Activated effector memory CD4-positive, alpha-beta T cell treated with anti-CD3 and anti-CD28 coated beads, Interleukin-2, amount 50 U/mL, for 16 hours (primary cell): ENCODE measurements around the gene PSTK.
A peak's percentile ranks its signal among the peaks of the same experiment; 100 is the strongest.

ENCODE experiments used
- DNase-seq: peaks from one replicate; pipeline ENCODE4 v3.0.0-alpha.2; 2020

Gene PSTK

DNA sequence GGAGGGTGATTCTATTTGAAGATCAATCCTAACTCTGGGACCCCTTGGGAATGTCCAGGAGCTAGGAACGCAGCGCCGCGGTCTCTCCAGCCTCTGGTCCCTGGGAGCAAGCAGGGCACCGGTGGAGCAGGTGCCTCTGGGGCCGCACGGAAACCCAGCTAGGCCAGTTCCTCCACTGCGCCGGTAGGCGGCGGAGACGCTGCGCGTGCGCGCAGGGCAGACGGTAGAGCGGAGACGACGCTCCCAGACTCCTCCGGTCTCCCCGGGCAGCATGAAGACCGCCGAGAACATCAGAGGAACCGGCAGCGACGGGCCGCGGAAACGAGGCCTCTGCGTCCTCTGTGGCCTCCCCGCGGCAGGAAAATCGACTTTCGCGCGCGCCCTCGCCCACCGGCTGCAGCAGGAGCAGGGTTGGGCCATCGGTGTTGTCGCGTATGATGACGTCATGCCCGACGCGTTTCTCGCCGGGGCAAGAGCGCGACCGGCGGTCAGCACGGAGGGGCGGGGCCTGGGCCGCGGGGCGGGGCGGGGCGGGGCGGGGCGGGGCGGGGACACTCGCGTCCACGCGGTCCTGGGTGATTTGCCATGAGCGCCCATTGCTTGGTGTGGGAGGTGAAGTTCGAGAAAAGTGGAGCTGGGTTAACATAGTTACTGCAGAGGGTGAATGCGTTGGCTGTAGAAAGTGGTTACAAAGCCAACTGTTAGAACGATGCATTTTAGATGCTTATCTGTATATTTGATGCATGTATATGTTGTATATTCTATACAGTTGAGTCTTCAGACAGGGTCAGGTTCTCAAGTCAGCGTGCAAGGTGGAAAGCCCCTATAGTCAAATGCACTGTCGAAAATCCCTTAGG lies at the start of gene PSTK:
TSS of gene PSTK (plus strand) at position 193 of the 857 bp plus-strand sequence. CDS start at position 272, 79 bp downstream.
- peak; percentile 95 for DNase-seq

- no peak for DNase-seq
These were observed 48.9 kb upstream of the PSTK start for GRCh38 chr10:122931088-122931906.

DNA sequence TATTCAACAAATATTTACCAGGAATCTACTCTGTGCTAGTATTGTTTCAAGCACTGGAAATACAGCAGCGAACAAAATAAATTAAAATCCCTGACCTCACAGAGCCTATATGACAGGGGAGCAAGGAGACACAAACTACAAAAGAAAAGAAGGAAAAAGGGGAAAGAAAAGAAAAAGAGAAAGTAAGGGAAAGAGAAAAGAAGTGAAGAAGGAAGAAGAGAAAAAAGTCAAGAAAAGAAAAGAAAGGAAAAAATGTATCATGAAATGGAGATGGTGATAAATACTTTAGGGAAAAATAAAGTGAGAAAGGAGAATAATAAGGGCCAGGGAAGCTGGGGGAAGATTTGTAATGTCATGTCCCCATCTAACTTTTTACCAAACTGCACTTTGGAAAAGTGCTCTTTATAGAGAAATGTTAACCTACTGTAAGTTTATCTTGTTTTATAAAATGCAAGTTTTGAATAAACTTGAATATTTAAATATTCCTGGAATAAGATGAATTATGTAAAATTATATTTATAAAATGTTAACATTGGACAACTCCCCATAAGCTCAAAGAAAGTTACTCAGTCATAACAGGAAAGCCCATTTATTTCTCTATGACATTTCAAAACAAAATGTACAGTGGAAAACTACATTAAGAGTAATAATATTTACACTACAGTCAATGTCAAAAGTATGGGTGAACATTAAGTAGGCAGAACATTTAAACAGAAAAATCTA lies 40.9 kb upstream of the PSTK start:
- DNase-seq, result no peak

DNA sequence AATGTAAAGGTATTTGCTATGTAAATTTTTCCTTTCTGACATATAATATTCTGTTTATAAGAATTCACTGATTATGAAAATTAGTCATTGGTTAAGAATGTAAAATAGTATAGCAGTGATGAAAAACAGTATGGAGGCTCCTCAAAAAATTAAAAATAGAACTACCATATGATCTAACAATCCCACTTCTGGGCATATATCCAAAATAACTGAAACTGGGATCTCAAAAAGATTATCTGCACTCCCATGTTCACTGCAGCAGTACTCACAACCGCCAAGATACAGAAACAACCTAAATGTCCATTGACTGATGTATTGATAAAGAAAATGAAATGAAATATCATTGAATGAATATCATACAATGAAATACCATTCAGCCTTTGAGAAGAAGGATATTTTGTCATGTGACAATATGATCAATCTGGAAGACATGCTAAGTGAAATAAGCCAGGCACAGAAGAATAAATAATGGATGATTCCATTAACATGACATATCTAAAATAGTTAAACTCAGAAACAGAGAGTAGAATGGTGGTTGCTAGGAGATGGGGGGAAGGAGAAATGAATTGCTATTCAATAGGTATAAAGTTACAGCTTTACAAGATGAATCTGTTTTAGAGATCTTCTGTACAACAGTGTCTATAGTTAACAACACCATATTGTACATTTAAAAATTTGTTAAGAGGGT lies 40.2 kb upstream of the PSTK start:
- DNase-seq, result no peak

DNA sequence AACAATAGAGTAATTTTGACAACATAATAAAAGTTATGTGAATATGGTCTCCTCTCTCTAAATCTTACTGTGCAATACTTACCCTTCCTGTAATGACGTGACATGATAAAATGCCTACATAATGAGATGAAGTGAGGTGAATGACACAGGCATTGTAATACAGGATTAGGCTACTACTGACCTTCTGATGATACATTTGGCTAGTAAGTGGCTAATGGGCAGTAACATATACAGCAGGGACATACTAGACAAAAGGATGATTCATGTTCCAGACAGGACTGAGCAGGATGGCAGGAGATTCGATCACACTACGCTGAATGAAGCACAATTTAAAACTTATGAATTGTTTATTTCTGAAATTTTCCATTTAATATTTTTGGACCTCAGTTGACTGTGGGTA lies 30.9 kb upstream of the PSTK start:
- DNase-seq, result no peak

- peak; percentile 99 for DNase-seq
These were observed 26.1 kb upstream of the PSTK start, which contains the start of gene C10orf88 for GRCh38 chr10:122953902-122954730. Gene C10orf88 (minus strand): TSS chr10:122954227. CDS start chr10:122954178, 49 bp downstream.

- DNase-seq, result no peak
These were observed 25.5 kb upstream of the PSTK start for GRCh38 chr10:122954731-122955050.

DNA sequence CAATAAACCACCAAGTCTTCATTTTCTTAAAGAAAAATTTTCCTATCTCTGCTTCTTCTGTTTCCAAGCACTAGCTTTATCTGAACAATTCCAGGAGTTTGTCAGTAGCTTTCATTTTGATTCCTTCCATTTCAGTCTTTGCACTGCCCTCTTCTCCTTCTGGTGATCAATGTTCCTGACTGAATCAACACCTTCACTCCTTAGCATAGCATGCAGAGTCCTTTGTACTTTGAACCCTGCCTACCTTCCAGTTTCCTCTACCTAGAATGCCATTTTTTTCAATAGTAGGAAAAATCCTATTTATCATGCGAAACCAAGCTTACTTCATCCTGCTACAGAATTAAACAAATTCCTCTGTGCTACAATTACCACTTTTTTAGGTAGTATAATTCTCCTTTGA lies 24.3 kb upstream of the PSTK start:
- DNase-seq, result no peak

- no peak for DNase-seq
These were observed 22.7 kb upstream of the PSTK start for GRCh38 chr10:122957474-122957873.

DNA sequence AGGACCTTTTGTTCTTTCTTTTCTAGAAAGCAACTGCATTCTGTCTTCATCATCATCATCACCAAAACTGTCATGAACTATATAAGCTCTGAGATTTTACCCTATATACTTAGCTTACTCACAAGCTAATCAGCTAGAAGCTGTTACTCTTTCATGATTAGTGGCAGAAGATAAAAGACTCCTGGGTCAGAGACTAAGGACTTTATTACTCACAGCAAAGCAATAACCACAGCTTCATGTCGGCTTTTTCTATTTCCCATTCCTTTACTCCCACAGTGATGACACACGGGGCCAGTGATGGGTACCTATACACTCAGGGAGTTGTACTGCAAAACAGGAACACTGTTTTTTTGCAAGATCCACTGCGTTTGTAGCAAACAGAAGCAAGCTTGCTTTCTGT lies 17.8 kb upstream of the PSTK start:
- no peak for DNase-seq

- no peak for DNase-seq
These were observed 13.3 kb upstream of the PSTK start for GRCh38 chr10:122966879-122967278.

- DNase-seq, result no peak
These were observed 11.5 kb upstream of the PSTK start for GRCh38 chr10:122968698-122969097.

DNA sequence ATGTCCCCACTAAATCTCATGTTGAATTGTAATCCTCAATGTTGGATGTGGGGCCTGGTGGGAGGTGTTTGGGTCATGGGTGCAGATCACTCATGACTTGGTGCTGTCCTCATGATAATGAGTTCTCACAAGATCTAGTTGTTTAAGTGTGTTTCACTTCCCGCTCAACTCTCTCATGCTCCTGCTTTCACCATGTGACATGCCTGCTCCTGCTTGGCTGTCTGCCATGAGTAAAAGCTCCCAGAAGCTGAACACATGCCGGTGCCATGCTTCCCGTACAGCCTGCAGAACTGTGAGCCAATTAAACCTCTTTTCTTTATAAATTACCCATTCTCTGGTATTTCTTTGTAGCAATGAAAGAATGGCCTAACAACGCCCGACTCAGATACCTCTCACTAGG lies 6.2 kb upstream of the PSTK start:
- DNase-seq, result no peak

GRCh38 chr10:122974543-122975064 lies 5.6 kb upstream of the PSTK start:
- no peak for DNase-seq

- no peak for DNase-seq
These were observed 864 bp downstream of the PSTK start for GRCh38 chr10:122981066-122981464.

- no peak for DNase-seq
These were observed 3.7 kb downstream of the PSTK start for GRCh38 chr10:122983898-122984297.

GRCh38 chr10:122984708-122985107 lies 4.5 kb downstream of the PSTK start:
- DNase-seq, result no peak

GRCh38 chr10:122986335-122986734 lies 6.1 kb downstream of the PSTK start:
- DNase-seq, result no peak

- no peak for DNase-seq
These were observed 8.3 kb downstream of the PSTK start for GRCh38 chr10:122988501-122988900.

DNA sequence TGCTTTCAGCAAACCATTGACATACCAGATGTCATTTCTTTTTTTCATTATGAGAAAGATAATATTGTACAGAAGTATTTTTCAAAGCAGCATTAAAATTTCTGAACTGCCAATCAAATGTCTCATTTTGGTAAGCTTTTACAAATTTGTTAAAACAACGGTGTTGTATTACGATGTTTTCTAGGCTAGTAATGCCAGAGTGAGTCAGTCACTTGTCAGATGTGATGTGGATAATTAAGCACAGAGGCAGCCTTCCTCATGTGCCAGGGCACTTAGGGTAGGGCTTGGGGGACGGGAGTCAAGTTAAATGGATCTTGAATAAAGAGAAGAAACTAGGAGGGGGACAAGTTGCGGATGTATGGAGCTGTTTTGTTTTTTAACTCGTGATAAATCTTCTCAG lies 10.1 kb downstream of the PSTK start:
- DNase-seq, result no peak

- no peak for DNase-seq
These were observed 11.9 kb downstream of the PSTK start for GRCh38 chr10:122992031-122992585.
